HG03139 (cell line): Measurements from ENCODE around the gene RAB4B.
"Not testable (repeated sequence)": the region's sequence is repeated elsewhere in the genome, so short reads cannot be mapped to it uniquely, and the experiment has no call there.

Experiments used
- ATAC-seq: cut with Tn5 transposase; IDR thresholded peaks from one replicate; pipeline ENCODE4 v1.9.1; 2021; ENCODE audit not compliant: unreplicated experiment

The RAB4B gene

GRCh38 chr19:40750874-40751537, 27.0 kb upstream of the RAB4B start, which contains the start of gene SNRPA:
SNRPA (plus strand) TSS chr19:40751203; CDS start chr19:40751409, 206 bp downstream.
- peak; percentile 52 for ATAC-seq

DNA sequence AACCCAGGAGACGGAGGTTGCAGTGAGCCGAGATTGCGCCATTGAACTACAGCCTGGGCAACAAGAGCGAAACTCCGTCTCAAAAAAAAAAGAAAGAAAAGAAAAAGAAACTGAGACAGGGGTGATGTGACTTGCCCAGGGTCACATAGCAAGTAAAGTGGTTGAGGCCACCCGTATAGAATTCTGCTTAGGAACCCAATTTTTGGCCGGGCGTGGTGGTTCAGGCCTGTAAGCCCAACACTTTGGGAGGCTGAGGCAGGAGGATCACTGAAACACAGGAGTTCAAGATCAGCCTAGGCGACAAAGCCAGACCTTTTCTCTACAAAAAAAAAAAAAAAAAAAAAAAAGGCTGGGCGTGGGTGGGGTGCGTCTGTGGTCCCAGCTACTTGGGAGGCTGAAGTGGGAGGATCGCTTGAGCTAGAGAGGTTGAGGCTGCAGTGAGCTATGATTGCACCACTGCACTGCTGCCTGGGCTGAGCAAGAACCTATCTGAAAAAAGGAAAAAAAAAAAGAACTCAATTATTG, 25.7 kb upstream of the RAB4B start:
- ATAC-seq, result no peak

DNA sequence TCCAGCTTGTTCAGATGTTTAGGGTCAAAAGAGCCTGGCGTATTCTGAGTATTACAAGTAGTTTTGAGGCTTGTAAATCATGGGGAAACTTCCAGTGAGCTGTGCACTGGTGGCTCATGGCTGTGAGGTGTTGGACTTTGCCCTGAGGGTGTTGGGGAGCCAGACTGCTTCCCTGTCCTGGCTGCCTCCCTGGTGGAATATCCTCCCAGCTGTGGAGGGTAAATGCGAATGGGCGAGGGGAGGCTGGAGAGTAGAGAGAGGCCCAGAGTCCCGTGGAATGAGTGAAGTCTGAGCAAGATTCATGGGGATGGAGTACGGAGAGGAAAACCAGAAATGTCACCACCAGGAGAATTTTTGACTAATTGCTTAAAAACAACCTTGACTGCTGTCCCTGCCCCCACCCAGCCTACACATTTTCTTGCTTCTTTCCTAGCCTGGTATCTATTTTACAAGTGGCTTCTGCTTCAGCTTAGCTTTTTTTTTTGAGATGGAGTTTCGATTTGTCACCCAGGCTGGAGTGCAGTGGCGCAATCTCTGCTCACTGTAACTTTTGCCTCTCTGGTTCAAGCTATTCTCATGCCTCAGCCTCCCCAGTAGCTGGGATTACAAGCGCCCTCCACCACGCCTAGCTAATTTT, 23.3 kb upstream of the RAB4B start:
- ATAC-seq, result no peak

- ATAC-seq, result no peak
Measured at GRCh38 chr19:40755248-40755624, 22.8 kb upstream of the RAB4B start.

GRCh38 chr19:40755791-40756190, 22.3 kb upstream of the RAB4B start:
- ATAC-seq, result no peak

GRCh38 chr19:40756502-40757110, 21.4 kb upstream of the RAB4B start:
- ATAC-seq, result no peak

DNA sequence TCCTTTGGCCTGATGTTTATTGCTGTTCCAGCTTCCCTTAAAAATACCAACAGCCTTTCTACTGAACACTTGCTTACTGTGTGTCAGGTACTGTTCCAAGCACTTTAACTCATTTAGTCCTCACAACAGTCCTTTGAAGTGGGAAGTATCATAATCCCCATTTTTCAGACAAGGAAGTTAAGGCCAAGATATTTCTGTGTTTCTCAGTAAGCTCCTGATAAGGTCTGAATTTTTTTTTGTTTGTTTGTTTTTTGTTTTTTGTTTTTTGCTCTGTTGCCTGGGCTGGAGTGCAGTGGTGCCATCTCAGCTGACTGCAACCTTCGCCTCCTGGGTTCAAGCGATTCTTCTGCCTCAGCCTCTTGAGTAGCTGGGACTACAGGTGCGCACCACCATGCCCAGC, 19.6 kb upstream of the RAB4B start:
- no peak for ATAC-seq

GRCh38 chr19:40759352-40759751, 18.7 kb upstream of the RAB4B start:
- ATAC-seq, result no peak

- ATAC-seq, result no peak
Measured at GRCh38 chr19:40762754-40763470, 15.1 kb upstream of the RAB4B start.

DNA sequence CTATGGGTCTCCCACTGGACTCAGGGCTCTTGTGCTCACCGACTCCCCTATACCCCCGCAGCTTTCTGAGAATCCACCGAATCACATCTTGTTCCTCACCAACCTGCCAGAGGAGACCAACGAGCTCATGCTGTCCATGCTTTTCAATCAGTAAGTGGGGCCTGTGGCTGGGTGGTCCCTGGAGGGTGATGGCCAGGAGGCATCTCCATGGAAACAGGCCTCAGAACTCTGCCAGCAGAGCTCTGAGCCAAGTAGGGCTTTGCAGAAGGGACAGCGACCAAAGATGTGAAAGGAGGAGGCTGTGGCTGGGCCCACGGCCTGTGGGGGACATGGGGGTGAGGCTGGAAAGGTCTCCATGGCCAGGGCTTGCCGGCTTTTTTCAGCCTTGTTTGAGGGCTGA, 14.5 kb upstream of the RAB4B start:
- ATAC-seq, result no peak

- no peak for ATAC-seq
Measured at GRCh38 chr19:40763963-40764362, 14.1 kb upstream of the RAB4B start.

DNA sequence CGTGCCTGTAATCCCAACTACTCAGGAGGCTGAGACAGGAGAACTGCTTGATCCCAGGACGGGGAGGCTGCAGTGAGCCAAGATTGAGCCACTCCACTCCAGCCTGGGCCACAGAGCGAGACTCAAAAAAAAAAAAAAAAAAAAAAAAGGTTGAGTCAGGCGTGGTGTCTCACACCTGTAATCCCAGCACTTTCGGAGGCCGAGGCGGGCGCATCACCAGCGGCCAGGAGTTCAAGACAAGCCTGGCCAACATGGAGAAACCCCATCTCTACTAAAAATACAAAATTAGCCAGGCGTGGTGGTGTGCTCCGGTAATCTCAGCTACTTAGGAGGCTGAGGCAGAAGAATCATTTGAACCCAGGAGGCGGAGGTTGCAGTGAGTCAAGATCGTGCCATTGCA, 11.7 kb upstream of the RAB4B start:
- not testable (repeated sequence) for ATAC-seq

DNA sequence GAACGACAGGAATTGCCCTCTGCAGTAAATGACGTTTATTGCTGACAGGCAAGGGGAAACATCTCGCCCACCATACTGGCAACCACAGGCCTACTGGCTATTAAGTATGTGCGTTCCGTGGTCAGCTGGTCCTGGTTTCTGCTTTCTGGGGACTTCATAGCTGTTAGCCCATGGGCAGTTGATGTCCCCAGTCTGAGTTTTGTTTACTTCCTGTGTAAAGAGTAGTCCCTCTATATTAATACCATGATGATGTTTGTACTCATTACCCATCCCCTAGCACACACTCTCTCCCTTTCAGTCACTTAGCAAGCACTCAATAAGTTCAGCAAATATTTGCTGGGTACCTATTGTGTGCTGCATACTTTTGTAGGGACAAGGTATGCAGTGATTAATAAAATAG, 9.2 kb upstream of the RAB4B start:
- no peak for ATAC-seq

DNA sequence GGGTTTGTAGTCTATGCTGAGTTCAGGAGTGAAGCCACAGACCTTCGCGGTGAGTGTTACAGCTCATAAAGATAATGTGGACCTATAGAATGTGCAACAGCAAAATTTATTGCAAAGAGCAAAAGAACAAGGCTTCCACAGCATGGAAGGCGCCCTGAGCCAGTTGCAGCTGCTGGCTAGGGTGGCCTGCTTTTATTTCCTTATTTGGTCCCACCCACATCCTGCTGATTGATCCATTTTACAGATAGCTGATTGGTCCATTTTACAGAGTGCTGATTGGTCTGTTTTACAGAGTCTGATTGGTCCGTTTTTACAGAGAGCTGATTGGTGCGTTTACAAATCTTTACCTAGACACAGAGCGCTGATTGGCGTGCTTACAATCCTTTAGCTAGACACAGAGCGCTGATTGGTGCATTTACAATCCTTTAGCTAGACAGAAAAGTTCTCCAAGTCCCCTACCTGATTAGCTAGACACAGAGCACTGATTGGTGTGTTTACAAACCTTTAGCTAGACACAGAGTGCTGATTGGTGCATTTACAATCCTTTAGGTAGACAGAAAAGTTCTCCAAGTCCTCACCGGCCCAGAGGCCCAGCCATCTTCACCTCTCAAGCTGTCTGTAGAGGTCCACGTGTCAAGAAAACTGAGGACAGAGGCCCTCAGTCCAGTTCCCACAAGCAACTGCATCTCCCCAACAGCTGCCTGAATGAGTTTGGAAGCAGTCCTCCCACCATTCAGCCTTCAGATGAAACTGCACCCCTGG, 6.8 kb upstream of the RAB4B start:
- not testable (repeated sequence) for ATAC-seq

GRCh38 chr19:40774916-40775631, 3.0 kb upstream of the RAB4B start, which contains the start of gene MIA:
MIA (plus strand) TSS chr19:40775521; CDS start chr19:40775543, 22 bp downstream.
- ATAC-seq, result no peak

- ATAC-seq, result no peak
Measured at GRCh38 chr19:40775632-40776022, 2.4 kb upstream of the RAB4B start.

DNA sequence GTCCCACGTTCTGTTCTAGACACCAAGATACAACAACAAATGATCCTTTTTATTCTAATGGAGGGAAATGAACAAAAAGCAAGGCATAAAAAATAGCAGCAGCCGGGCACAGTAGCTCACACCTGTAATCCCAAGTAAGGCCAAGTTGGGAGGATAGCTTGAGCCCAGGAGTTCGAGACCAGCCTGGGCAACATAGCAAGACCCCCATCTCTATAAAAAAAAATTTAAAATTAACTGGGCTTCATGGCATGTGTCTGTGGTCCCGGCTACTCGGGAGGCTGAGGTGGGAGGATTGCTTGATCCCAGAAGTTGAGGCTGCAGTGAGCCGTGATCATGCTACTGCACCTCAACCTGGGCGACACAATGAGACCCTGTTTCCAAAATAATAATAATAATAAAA, 1.7 kb upstream of the RAB4B start:
- ATAC-seq, result no peak

DNA sequence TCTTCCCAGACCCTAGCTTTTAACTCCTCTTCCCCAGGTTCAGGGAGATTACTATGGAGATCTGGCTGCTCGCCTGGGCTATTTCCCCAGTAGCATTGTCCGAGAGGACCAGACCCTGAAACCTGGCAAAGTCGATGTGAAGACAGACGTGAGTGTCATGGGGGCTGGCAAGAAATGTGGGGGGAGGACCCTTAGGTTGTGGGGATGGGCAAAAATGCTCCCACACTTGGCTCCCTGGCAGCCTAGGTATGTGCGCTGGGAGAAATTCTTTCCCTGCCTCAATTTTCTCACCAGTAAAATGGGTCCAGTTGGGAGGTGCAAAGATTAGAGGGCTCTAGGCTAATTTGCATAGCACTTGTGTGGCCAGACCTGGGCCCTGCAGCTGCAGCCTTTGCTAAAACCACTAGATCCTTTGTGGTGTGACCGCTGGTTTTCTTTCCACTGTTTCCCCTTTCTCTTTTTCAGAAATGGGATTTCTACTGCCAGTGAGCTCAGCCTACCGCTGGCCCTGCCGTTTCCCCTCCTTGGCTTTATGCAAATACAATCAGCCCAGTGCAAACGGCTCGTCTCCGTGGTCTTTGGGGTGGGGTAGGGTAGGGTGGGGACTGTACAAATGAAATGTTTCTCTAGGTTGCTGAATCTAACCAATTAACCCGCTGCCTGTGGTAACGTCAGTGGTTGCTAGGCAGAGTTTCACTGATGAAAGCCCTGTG, 959 bp upstream of the RAB4B start:
- peak; percentile 49 for ATAC-seq

- no peak for ATAC-seq
Measured at GRCh38 chr19:40777645-40777936, 456 bp upstream of the RAB4B start.
